GM19452 (cell line): ENCODE measurements around the gene TRIM6.
A peak's percentile ranks its signal among the peaks of the same experiment; 100 is the strongest.
"Not testable (repeated sequence)": the region's sequence is repeated elsewhere in the genome, so short reads cannot be mapped to it uniquely, and the experiment has no call there.

Experiments used
- ATAC-seq: cut with Tn5 transposase; IDR thresholded peaks from one replicate; pipeline ENCODE4 v1.9.1; 2021; ENCODE audit not compliant: unreplicated experiment

TRIM6 gene

GRCh38 chr11:5602791-5603190, 6.4 kb downstream of the TRIM6 start:
- not testable (repeated sequence) for ATAC-seq

- ATAC-seq = no peak
Measured at GRCh38 chr11:5603326-5603725, 6.9 kb downstream of the TRIM6 start.

GRCh38 chr11:5604896-5605295, 8.5 kb downstream of the TRIM6 start:
- no peak for ATAC-seq

GRCh38 chr11:5605849-5606248, 9.4 kb downstream of the TRIM6 start:
- no peak for ATAC-seq

- no peak for ATAC-seq
Measured at GRCh38 chr11:5608808-5609207, 12.4 kb downstream of the TRIM6 start.

GRCh38 chr11:5610446-5610845, 14.0 kb downstream of the TRIM6 start:
- ATAC-seq = no peak

GRCh38 chr11:5611627-5612026, 15.2 kb downstream of the TRIM6 start:
- ATAC-seq = no peak

- ATAC-seq = no peak
Measured at GRCh38 chr11:5618807-5619206, 22.4 kb downstream of the TRIM6 start.

GRCh38 chr11:5620651-5621521, 24.4 kb downstream of the TRIM6 start:
- no peak for ATAC-seq

GRCh38 chr11:5621580-5621979, 25.1 kb downstream of the TRIM6 start:
- no peak for ATAC-seq

- no peak for ATAC-seq
Measured at GRCh38 chr11:5622802-5623201, 26.4 kb downstream of the TRIM6 start.

GRCh38 chr11:5624489-5625279, 28.2 kb downstream of the TRIM6 start, which contains the start of gene TRIM34:
Gene TRIM34 (plus strand): TSS chr11:5625001. CDS start chr11:5632332, 7,331 bp downstream.
- peak; percentile 97 for ATAC-seq

- ATAC-seq = no peak
Measured at GRCh38 chr11:5625281-5625680, 28.8 kb downstream of the TRIM6 start.

GRCh38 chr11:5626196-5626595, 29.8 kb downstream of the TRIM6 start:
- ATAC-seq = no peak

GRCh38 chr11:5631417-5631816, 35.0 kb downstream of the TRIM6 start:
- peak; percentile 22 for ATAC-seq

- peak; percentile 91 for ATAC-seq
Measured at GRCh38 chr11:5631969-5632635, 35.7 kb downstream of the TRIM6 start.

- ATAC-seq = no peak
Measured at GRCh38 chr11:5639953-5640352, 43.5 kb downstream of the TRIM6 start.

GRCh38 chr11:5643585-5643984, 47.1 kb downstream of the TRIM6 start:
- ATAC-seq = no peak

GRCh38 chr11:5646139-5646538, 49.7 kb downstream of the TRIM6 start:
- ATAC-seq = no peak

- ATAC-seq = no peak
Measured at GRCh38 chr11:5655474-5655873, 59.0 kb downstream of the TRIM6 start.

GRCh38 chr11:5656956-5657355, 60.5 kb downstream of the TRIM6 start:
- not testable (repeated sequence) for ATAC-seq
